HG02981 (cell line): ENCODE results near the gene FADS6.

Source experiments
- ATAC-seq: cut with Tn5 transposase; IDR thresholded peaks from one replicate; pipeline ENCODE4 v1.9.1; 2021; ENCODE audit warnings: mild to moderate bottlenecking, moderate library complexity; ENCODE audit not compliant: unreplicated experiment

FADS6 gene

DNA sequence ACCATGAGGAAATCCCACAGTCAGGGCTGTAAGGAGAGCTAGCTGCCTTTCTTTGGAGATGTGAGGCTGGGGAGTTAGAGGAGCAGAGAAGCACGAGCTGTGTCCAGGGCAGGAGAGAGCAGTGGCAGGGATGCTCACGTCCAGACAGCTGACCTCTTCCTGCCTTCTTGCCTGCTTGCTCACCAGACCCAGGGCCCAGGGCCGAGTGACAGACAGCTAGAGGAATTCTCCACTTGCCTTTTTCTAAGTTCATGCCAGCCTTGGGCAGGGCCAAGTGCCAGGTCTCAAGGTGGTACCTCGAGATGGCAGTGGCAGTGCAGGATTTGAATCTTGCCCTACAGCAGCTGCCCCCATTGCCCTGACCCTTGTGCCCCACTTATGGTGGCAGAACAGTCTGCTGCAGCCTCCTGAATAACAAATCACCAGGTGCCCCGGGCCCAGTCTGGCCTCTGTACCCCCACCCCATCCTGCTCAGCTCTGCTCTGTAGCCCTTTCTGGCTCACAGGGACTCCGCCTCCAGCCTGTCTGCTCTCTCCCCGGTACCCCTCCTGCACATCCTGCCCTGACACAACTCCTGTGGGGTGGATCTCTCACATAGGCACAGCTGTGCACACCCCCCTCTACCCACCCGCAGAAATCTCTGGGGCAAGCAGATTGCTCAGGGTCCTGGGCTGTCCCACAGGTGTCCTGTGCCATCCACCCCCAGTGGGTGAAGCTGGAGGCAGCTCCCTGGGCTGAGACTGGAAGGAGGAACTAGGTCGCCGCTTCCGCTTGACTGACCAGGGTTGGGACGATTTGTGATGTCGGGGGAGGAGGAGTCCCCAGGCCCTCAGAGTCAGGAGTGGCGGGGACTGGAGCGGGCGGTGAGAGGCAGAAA lies 59.7 kb downstream of the FADS6 start:
- ATAC-seq, result no peak

- no peak for ATAC-seq
Observed at GRCh38 chr17:74832421-74832820, 61.0 kb downstream of the FADS6 start.

- ATAC-seq, result no peak
Observed at GRCh38 chr17:74831444-74832146, 61.8 kb downstream of the FADS6 start.

DNA sequence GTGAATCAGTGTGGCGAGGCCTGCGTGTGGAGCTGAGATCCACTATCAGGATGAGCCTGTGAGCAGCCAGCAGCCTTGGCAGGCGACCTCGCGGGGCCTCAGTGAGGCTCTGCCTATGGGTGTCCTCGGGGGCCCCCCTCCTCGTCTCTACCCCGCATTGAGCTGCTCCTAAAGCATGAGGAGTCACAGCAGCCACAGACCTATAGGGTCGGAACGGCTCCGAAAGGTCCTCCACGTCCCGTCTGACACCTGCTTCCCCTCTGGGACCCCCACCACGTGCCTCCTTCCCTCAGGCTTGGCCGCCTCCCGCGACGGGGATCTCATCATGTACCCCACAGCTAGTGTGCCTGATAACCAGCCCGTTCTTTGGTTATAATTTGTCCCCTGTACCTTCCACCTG lies 62.6 kb downstream of the FADS6 start:
- ATAC-seq, result no peak

- no peak for ATAC-seq
Observed at GRCh38 chr17:74827800-74828199, 65.6 kb downstream of the FADS6 start.
